HG02970 (cell line): ENCODE results near the gene SRP72.
"Not testable (repeated sequence)": the region's sequence is repeated elsewhere in the genome, so short reads cannot be mapped to it uniquely, and the experiment has no call there.

Experiments used
- ATAC-seq: cut with Tn5 transposase; IDR thresholded peaks from one replicate; pipeline ENCODE4 v1.9.1; 2021; ENCODE audit warnings: mild to moderate bottlenecking, moderate library complexity, moderate number of reproducible peaks; ENCODE audit not compliant: unreplicated experiment, low FRiP score

SRP72 gene

GRCh38 chr4:56463711-56464110 is 3.7 kb upstream of the SRP72 start:
- ATAC-seq = no peak

GRCh38 chr4:56464581-56464980 is 2.8 kb upstream of the SRP72 start:
- no peak for ATAC-seq

- no peak for ATAC-seq
Measured at GRCh38 chr4:56465599-56466295, 1.7 kb upstream of the SRP72 start.

GRCh38 chr4:56466296-56466761 is 1.1 kb upstream of the SRP72 start:
- not testable (repeated sequence) for ATAC-seq

- ATAC-seq = no peak
Measured at GRCh38 chr4:56466910-56467283, 520 bp upstream of the SRP72 start.

- no peak for ATAC-seq
Measured at GRCh38 chr4:56468097-56468422, 643 bp downstream of the SRP72 start.

- ATAC-seq = no peak
Measured at GRCh38 chr4:56469489-56470210, 2.2 kb downstream of the SRP72 start.

GRCh38 chr4:56475917-56476316 is 8.5 kb downstream of the SRP72 start:
- ATAC-seq = no peak

- no peak for ATAC-seq
Measured at GRCh38 chr4:56477192-56477702, 9.8 kb downstream of the SRP72 start.

- no peak for ATAC-seq
Measured at GRCh38 chr4:56480691-56481090, 13.3 kb downstream of the SRP72 start.

GRCh38 chr4:56496241-56496640 is 28.8 kb downstream of the SRP72 start:
- no peak for ATAC-seq

GRCh38 chr4:56505269-56506130 is 38.1 kb downstream of the SRP72 start, which contains the start of gene ARL9:
ARL9 (plus strand) TSS chr4:56505791; CDS start chr4:56505863, 72 bp downstream.
- ATAC-seq = no peak

- ATAC-seq = no peak
Measured at GRCh38 chr4:56511098-56511497, 43.7 kb downstream of the SRP72 start.

- ATAC-seq = no peak
Measured at GRCh38 chr4:56512166-56512565, 44.7 kb downstream of the SRP72 start.

- ATAC-seq = no peak
Measured at GRCh38 chr4:56513517-56513916, 46.1 kb downstream of the SRP72 start.

GRCh38 chr4:56530269-56531148 is 63.1 kb downstream of the SRP72 start:
- ATAC-seq = peak; percentile 76

GRCh38 chr4:56531149-56531770 is 63.8 kb downstream of the SRP72 start:
- no peak for ATAC-seq

- no peak for ATAC-seq
Measured at GRCh38 chr4:56531823-56532222, 64.4 kb downstream of the SRP72 start.

- ATAC-seq = no peak
Measured at GRCh38 chr4:56532239-56532638, 64.8 kb downstream of the SRP72 start.
